Measurements from ENCODE around the gene SSU72.
"Not testable (repeated sequence)": the region's sequence is repeated elsewhere in the genome, so short reads cannot be mapped to it uniquely, and the experiment has no call there.

The SSU72 gene

DNA sequence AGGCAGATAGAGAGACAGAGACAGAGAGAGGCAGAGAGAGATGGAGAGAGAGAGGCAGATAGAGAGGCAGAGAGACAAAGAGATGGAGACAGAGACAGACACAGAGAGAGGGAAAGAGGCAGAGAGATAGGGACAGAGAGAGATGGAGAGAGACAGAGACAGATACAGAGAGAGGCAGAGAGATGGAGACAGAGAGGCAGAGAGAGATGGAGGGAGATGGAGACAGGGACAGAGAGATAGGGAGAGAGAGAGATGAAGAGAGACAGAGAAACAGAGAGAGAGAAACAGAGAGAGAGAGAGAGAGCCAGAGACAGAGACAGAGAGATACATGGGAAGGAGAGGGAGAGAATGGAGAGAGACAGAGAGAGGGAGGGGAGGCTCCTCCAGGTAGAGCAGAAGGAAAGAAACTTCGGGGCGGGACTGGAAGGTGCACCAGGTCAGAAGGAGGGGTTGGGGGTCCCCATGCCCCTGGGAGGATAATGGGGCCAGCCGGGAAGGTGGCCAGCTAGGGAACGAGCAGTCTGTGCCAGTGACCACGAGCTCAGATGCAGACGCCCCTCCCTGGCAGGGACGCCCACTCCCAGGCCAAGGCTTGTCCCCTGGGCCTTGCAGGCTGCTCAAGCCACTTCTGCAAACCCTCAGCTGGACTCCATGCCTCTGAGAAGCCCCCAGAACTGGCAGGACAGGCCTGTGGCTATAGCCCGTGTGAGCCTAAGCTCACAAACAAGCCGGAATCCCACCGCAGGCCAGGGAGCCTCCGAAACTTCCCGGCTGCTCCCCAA, 22.0 kb upstream of the SSU72 start:
- in situ Hi-C loops (cut with MboI; ENCODE audit: low sequenced_read_pairs) = no loop called here

DNA sequence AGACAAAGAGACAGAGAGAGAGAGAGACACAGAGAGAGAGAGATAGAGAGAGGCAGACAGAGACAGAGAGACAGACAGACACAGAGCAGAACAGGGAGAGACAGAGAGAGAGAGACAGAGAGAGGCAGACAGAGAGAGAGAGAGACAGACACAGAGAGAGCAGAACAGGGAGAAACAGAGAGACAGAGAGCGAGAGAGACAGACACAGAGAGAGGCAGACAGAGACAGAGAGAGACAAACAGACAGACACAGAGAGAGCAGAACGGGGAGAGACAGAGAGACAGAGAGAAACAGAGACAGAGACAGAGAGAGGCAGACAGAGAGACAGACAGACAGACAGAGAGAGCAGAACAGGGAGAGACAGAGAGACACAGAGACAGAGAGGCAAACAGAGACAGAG, 20.7 kb upstream of the SSU72 start:
- in situ Hi-C loops (cut with MboI; ENCODE audit: low sequenced_read_pairs) = not testable (repeated sequence)

DNA sequence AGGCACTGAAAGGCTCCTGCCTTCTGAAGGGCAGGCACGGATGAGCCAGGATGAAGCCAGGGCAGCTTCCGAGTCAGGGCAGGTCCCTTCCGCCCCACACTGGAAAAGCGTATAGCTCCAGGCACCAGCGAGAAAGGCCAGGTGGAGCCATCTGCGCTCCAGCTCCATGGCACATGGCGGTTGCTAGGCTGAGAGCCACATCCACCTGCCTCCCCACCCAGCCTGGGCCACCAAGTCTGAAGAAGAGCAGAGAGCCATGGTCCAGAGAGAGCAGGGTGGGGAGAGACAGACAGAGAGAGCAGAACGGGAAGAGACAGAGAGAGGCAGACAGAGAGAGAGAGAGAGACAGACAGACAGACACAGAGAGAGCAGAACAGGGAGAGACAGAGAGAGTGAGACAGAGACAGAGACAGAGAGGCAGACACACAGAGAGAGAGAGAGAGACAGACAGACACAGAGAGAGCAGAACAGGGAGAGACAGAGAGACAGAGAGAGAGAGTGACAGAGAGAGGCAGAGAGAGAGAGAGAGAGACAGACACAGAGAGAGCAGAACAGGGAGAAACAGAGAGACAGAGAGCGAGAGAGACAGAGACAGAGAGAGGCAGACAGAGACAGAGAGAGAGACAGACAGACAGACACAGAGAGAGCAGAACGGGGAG, 20.1 kb upstream of the SSU72 start:
- in situ Hi-C loops (cut with MboI; ENCODE audit: low sequenced_read_pairs) = no loop called here

DNA sequence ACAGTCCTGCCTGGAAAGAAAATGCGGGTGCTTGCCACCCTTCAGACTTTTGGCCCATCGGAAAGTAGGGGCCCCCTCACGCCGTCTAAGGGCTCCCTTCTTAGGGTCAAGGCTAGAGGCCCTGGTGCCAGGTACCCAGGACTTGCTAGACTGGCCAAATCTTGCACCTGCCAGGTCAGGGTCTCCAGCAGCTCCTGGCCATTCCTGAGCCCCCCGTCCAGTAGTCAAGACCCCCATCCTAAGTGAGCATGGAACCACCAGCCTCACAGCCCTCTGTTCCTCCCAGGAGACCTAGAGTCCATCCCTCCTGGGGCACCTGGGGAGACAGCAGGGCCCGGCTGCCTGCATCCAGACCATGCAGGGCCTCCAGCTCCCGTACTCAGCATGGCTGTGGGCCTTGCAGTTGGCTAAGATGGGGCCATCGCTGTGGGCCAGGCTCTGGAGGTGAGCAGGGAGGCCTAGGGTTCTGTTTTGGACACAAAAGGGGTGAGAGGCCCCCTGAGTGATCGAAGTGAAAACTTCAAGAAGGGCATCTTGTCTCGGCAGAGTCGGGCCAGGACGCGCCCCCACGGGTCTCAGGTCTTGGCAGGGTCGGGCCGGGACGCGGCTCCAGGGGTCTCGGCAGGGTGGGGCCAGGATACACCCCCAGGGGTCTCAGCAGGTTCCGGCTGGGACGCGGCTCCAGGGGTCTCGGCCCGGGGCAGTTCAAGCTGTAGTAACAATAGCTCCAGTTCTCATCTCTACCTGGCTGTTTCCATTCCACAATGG, 19.4 kb upstream of the SSU72 start:
- in situ Hi-C loops (cut with MboI; ENCODE audit: low sequenced_read_pairs) = no loop called here

DNA sequence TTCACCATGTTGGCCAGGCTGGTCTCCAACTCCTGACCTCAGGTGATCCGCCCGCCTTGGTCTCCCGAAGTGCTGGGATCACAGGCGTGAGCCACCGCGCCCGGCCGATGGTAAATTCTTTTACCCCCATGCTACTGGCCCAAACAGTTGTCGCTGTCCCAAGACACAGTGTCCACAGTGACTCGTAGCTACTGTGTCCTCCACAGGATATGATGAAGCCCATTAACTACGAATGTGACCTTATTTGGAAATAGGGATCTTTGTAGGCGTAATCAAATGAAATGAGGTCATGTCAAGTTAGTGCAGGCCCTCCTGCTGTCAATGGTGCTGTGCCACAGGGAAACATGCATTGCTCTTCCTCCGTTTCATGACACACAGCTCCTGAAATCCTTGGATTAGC, 16.8 kb upstream of the SSU72 start:
- in situ Hi-C loops (cut with MboI; ENCODE audit: low sequenced_read_pairs) = no loop called here

DNA sequence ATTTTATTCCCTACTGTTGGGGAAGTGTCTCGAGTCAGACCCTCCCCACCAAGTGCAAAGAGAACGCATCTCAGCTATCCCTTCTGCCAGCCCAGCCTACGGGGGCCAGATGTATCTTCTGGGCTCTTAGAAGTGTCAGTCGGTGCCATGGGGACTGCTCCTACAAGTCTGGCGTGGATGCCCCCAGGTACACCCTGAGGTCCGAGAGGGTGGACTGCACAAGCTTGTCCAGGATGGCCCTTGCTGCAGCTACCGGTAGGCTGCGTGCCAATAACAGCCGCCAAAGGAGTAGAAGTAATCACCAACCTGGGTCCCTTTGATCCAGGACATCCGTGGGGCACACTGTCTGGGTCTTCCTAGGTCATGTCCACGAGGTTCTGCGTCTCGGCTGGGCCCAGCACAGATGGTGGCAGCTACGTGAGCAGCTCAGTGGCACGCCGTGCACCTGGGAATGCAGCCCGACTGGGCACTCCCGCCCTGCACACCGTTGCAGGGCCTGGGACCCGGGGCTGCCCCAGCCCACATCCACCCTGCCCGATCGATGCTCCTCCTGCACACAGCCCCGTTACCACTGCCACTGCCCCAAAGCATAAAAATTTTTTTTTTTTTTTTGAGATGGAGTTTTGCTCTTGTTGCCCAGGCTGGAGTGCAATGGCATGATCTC, 8.8 kb upstream of the SSU72 start:
- in situ Hi-C loops (cut with MboI; ENCODE audit: low sequenced_read_pairs) = no loop called here

DNA sequence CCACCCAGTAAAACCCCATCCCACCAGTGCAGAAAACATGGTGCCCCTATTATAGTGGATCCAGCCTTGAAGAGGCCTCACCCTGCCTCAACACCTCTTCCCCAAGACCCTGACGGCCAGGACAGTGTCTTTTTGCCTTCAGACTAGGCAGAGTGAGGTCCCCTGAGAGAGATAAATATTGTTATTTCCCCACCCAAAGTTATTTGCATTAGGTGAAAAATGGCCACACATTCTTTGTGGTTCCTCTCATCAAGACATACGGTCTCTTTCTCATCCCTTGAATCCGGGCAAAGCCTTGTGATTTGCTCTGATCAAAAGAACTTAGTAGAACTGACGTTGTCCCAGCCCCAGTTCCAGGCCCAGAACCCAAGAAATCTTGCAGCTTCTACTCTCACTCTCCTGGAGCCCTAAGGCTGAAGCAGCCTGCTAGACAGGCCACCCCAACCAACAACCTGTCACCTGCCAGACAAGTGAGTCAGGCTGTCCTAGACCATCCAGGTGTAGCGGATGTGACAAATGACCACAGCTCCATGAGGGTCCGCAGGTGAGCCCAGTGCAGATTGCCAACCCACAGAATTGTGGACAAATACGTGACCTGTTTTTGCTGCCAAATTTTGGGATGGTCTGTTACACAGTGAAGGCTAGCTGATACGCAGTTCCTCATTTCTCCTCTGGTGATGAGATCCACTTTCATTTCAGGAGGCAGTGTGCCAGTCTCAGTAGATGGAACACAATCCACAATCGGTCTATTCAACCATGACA, 8.1 kb upstream of the SSU72 start:
- in situ Hi-C loops (cut with MboI; ENCODE audit: low sequenced_read_pairs) = no loop called here

DNA sequence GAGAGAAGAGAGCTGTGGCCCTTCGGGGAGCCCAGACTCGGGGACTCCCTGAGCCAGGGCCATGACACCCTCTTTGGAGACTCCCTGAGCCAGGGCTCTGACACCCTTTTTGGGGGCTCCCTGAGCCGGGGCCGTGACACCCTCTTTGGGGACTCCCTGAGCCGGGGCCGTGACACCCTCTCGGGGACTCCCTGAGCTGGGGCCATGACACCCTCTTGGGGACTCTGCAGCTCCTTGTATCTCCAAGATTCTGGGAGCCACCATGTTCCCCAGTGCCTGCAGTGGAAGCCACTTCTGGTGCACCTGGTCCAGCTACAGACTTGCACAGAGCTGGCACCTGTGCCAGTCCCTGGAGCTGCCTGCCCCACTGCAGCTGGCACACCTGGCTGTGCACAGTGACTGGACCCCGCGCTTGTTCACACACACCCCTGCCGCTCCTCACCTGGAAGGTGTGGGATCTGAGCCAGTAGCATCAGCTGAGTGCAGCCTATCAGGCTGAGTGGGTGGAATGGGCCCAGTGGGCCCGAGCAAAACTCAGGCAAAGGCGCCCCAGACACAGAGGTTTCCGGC, 3.8 kb upstream of the SSU72 start:
- in situ Hi-C loops (cut with MboI; ENCODE audit: low sequenced_read_pairs) = no loop called here

DNA sequence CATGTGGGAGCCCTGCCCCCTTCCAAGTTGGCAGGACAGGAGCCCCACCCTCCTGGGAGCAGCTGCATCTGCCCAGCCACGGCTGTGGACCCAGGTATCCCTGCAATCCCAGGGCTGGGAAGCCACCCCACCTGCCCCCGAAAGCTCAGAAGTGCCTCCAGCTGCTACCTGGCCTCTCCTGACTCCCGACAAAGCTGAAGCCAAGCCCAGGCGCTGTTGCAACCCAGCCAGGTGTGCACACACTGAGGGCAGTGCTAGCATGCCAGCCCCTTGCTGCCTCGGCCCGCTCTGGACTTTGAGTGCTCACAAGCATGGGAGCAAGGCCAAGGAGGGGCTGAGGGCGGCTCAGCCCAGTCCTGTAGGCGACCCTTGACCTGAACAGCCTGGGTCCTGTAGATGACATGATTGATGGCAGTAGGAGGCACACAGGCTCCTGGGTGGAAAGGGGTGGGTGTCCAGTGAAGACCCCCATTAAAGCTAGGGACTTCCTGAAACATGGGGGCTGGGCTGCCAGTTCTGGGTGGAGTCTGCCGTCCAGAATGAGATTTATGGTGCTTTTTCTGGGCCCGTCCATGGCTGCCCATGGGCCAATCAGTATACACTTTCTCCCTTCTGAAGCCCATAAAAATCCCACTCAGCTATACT, 2.8 kb upstream of the SSU72 start:
- in situ Hi-C loops (cut with MboI; ENCODE audit: low sequenced_read_pairs) = no loop called here

DNA sequence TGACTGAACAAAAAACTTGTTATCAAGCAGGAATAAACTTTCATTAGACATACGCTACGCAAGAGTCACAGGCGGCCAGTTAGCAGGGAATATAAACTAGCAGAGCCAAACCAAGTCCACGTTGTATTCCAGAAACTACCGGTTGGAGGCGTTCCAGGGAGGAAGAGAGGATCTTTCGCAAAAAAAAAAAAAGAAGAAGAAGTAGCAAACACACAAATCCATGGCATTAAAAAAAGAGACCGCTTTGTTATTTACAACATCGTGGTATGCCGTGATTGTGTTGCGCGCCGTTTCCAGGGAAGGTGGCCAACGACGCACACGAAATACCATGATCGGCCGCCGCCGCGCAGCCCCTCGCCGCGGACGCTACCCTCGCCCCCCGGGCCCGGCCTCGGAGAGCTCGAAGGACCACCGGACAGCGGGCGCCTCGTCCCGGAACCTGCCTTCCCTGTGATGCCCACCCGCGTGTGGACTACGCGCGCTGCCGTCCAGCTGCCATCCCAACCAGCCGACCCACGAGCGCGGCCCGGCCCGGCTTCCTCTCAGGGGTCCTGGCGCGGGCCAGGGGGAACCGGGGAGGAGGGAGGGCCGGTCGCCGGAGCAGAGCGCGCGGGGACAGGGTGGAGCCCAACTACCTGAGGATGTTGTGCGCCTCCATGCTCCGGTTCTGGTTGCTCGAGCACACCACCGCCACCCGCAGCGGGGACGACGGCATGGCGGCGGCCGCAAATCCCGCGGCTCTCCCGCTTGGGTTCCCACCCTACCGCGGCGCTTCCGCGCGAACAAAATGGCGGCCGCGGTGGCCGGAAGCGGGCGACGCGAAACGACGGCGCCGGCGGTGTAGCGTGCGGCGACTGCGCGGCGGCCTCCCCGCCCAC, 581 bp downstream of the SSU72 start:
- in situ Hi-C loops (cut with MboI; ENCODE audit: low sequenced_read_pairs) = no loop called here

DNA sequence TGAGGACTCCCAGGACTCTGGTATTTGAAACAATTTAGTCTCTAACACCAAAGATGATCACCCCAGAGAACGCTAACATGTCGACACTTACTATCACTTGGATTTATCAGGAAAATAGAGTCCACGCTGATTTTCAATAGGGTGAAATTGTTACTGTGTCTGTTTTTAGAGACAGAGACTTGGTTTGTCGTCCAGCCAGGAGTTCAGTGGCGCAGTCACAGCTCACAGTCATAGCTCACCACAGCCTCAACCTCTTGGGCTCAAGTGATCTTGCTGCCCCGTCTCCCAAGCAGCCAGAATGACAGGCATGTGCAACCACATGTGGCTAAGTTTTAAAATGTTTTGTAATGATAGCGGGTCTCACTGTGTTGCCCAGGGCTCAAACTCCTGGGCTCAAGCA, 5.3 kb downstream of the SSU72 start:
- in situ Hi-C loops (cut with MboI; ENCODE audit: low sequenced_read_pairs) = no loop called here

DNA sequence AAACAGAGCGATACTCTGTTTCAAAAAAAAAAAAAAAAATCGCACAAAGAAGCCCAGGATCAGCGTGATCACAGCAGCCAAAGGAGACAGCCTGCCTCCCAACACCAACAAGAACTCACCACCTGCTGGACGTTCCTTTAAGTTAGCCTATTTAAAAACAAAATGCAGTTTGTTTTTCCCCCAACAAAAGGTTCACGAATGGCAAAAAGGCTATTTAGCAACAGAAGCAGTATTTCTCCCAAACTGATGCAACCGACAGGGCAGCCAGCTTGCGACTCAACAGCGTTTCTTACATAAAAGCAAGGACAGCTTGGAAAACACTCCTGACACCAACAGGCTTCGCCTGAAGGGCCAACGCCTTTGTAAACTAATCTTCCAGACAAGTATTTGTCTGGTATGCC, 6.8 kb downstream of the SSU72 start:
- in situ Hi-C loops (cut with MboI; ENCODE audit: low sequenced_read_pairs) = no loop called here

DNA sequence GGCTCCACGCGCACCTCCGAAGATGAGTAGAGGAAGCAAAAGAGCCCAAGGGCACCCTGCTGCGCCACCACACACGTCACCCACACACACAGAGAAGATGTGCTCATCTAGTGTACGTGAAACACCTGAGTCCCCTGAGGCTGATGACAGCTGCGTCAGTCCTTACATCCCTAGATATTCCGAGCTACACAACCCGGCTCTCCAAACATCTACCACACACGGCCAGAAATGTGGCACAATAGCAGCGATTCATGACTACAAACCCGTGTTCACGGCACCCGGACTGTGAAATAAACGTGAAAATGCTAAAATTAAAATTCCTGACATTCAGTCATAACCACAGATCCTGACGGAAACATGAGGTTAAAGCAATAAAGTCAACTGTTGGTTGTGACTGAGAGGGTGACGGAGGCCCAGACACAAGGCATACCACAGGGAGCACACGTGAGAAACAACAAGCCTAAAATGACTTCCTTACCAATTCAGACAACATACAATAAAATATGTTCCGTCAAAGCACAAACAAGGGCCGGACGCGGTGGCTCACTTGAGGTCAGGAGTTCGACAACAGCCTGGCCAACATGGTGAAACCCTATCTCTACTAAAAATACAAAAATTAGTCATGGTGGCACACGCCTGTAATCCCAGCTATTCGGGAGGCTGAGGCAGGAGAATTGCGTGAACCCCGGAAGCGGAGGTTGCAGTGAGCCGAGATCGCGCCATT, 7.3 kb downstream of the SSU72 start:
- in situ Hi-C loops (cut with MboI; ENCODE audit: low sequenced_read_pairs) = no loop called here

DNA sequence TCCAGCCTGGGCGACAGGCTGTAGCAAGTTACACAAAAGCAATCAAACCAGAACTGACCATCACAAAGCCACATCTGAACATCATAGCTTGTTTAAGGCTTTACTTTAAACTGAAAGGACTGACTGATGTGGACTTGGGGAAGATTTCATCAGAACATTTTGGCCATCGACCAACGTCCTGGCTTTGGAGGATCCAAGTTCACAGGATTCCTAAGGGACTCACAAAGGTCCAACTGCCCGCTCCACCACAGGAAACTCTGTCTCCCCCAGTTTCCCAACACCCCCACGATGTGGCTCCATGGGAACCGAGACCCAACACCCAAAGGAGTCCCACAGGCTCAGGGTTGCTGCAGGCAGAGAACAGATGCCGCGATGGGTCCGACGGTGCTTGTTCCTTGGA, 9.3 kb downstream of the SSU72 start:
- in situ Hi-C loops (cut with MboI; ENCODE audit: low sequenced_read_pairs) = no loop called here

DNA sequence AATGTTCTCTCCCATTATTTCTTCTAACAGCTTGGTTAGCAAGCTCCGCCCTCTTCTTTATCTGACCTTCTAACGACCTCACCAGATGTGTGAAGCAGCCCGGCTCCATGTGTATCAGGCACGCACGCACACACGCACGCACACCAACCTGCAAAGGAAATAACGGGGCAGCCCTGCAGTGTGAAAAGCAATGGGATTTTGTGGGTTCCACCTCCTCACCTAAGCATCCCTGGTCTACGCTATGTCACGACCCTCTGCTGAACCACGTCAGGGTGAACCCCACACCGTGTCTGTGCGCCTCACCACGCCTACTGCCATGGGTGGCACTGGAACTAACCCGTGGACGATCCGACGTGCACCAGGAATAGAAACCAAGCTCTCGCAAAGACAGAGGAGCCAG, 10.4 kb downstream of the SSU72 start:
- in situ Hi-C loops (cut with MboI; ENCODE audit: low sequenced_read_pairs) = no loop called here

DNA sequence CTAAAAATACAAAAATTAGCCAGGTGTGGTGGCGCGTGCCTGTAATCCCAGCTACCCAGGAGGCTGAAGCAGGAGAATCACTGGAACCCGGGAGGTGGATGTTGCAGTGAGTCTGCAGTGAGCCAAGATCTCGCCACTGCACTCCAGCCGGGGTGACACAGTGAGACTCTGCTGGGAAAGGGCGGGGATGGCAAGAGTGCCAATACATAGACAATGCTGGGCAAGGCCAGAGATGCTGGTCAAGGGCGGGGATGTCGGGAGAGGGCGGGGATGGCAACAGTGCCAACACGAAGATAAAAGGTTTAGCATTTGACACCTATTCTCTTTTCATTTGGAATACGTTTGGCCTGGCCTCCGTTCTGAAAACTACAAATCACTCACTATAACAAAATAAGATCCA, 11.0 kb downstream of the SSU72 start:
- in situ Hi-C loops (cut with MboI; ENCODE audit: low sequenced_read_pairs) = no loop called here

DNA sequence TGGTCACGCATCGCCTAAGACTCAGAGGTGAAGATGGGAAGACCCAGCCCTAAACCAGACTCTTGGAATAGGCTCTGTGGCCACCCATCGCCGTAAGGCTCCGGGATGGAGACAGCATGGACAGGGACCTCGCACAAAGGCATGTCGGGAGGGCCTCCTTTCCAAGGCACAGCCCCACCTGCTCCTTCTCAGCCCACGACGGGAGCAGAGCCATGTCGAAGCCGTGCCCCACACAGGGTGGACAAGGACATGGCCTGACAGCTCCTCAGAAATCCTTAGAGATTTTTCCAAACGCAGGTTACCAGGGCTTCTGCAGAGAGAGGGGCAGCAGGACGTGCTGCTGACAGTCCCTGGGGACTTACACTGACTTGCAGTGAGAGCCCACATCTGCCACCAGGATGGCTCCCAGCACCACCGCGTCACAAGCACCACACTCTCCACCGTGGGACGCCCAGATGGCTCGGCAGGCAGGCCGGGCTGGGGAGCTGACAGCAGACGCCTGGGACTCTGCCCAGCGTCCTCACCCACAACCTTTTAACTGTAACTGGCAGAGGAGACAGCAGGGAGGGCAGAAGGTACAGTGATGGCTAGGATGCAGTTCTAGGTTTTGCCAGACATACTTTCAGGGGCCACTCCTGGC, 12.0 kb downstream of the SSU72 start:
- in situ Hi-C loops (cut with MboI; ENCODE audit: low sequenced_read_pairs) = no loop called here
